Measurements from ENCODE around the gene CYP2F1.

DNA sequence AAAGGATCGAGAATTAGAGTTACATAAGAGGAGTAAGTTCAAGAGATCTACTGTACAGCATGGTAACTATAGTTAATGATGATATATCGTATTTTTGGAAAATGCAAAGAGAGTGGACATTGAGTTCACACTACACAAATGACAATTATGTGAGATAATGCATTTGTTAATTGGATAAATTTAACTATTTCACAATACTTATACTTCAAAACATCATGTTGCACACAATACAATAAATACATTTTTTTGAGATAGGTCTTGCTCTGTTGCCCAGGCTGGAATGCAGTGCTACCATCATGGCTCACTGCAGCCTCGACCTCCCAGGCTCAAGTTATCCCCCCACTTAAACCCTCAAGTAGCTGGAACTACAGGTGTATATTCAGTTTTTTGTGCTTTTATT is 8.1 kb upstream of the CYP2F1 start:
- TF ChIP-seq, protein P1, sequence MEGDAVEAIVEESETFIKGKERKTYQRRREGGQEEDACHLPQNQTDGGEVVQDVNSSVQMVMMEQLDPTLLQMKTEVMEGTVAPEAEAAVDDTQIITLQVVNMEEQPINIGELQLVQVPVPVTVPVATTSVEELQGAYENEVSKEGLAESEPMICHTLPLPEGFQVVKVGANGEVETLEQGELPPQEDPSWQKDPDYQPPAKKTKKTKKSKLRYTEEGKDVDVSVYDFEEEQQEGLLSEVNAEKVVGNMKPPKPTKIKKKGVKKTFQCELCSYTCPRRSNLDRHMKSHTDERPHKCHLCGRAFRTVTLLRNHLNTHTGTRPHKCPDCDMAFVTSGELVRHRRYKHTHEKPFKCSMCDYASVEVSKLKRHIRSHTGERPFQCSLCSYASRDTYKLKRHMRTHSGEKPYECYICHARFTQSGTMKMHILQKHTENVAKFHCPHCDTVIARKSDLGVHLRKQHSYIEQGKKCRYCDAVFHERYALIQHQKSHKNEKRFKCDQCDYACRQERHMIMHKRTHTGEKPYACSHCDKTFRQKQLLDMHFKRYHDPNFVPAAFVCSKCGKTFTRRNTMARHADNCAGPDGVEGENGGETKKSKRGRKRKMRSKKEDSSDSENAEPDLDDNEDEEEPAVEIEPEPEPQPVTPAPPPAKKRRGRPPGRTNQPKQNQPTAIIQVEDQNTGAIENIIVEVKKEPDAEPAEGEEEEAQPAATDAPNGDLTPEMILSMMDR (IDR thresholded peaks at IDR 0.05), result no peak
- TF ChIP-seq POLR2A (IDR thresholded peaks at IDR 0.05), result no peak

Measured in body of pancreas (tissue), 4 donors.